Testis (tissue), 3 donors: Measurements from ENCODE around the gene TBX1. TPM values are rescaled to one million over a fixed set of nuclear protein-coding genes. Genes with fewer than 3 reads are reported as not detected.

Source experiments
- DNase-seq: peaks from one replicate; pipeline ENCODE4 v3.0.0-alpha.2; 2019
- H3K27ac ChIP-seq, 2 donors: fragments of 200-600 bp; sonication (generic); one replicate each; pipeline ENCODE4 v1.5.1; 2019
- H3K27me3 ChIP-seq: fragments of 200-600 bp; sonication (generic); one replicate; pipeline ENCODE4 v1.5.1; 2019
- H3K36me3 ChIP-seq: fragments of 200-600 bp; sonication (generic); one replicate; pipeline ENCODE4 v1.5.1; 2017; ENCODE audit warnings: low read depth; ENCODE audit errors: missing control alignments
- H3K4me1 ChIP-seq: fragments of 200-600 bp; sonication (generic); one replicate; pipeline ENCODE4 v1.5.1; 2019
- H3K4me3 ChIP-seq, 2 donors: fragments of 200-600 bp; sonication (generic); one replicate each; pipeline ENCODE4 v1.5.1; 2017 to 2019
- H3K9me3 ChIP-seq: fragments of 200-600 bp; sonication (generic); one replicate; pipeline ENCODE4 v1.5.1; 2017
- POLR2A ChIP-seq: fragments of 450-650 bp; IDR thresholded peaks from one replicate; pipeline ENCODE4 v1.6.1; 2017; ENCODE audit warnings: antibody characterized with exemption, mild to moderate bottlenecking, moderate library complexity
- WGBS, 2 donors: methylation state at CpG; one replicate each; pipeline ENCODE4 v1.1.5; 2018; 5-methylcytosine and 5-hydroxymethylcytosine counted together
- intact Hi-C: fragments of 100-400 bp; cut with DNase I; formaldehyde crosslinking; loops from one replicate; pipeline ENCODE4 v1.15.1; 2023; ENCODE audit warnings: low total_unique reads
- polyA plus RNA-seq: library from polyadenylated mRNA; stranded (reverse); fragments of 350-450 nt; fragmentation: Illumina TruSeq; extraction: RNeasy Lipid Tissue Mini Kit (QIAGEN cat#74804); gene quantifications from one replicate; pipeline ENCODE4 v1.2.3, GENCODE V29; 2014; ENCODE audit warnings: low read depth, low replicate concordance; ENCODE audit not compliant: insufficient read depth
- total RNA-seq, 2 donors: library from RNA; depleted of rRNA; stranded (reverse); fragments of >200 nt; gene quantifications; one replicate each; pipeline ENCODE4 v1.2.3, GENCODE V29; 2016
- TF ChIP-seq, protein P1 (sequence below), 3 experiments: fragments of 450-650 bp in 2 of 3; fragments of 200-600 bp in 1 of 3; sonication (generic) in 1 of 3; IDR thresholded peaks; one replicate each; pipeline ENCODE4 v1.5.1; 2016 to 2019; ENCODE audit warnings: antibody characterized with exemption in 3 of 3, mild to moderate bottlenecking in 2 of 3, moderate library complexity in 1 of 3

Gene TBX1
- total and polyA plus RNA-seq, 3 donors from 2014 or later, result 18.1 to 43.4 (median 23.3) TPM

DNA sequence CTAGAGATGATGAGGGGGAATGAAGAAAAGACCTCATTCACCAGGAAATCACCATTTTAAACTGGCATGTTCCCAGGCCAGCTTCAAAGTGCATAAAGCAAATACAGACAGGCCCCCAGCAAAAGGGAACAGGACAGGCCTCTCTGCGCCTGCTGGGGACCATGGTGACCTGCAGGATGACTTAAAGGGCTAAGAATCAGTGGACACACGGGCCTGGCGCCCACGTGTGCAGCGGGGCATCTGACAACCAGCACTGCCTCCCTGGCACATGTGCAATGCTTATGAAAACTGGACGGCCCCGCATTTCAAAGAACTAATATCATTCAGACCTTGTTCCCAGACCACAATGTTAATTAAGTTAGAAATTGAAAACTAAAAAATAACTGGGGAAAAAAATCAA lies 35.6 kb downstream of the TBX1 start:
- no peaks in the 10 kb centered on the region for H3K27me3 ChIP-seq
- no peak overlapping the region for H3K4me3 ChIP-seq
- whole genome bisulfite sequencing, 2 donors, result 87 to 93% methylated on average over 7 of the region's 7 CpGs
- DNase-seq, result no peak
- no peaks in the 10 kb centered on the region for H3K36me3 ChIP-seq
- no peak overlapping the region for H3K27ac ChIP-seq
- TF ChIP-seq, protein P1, sequence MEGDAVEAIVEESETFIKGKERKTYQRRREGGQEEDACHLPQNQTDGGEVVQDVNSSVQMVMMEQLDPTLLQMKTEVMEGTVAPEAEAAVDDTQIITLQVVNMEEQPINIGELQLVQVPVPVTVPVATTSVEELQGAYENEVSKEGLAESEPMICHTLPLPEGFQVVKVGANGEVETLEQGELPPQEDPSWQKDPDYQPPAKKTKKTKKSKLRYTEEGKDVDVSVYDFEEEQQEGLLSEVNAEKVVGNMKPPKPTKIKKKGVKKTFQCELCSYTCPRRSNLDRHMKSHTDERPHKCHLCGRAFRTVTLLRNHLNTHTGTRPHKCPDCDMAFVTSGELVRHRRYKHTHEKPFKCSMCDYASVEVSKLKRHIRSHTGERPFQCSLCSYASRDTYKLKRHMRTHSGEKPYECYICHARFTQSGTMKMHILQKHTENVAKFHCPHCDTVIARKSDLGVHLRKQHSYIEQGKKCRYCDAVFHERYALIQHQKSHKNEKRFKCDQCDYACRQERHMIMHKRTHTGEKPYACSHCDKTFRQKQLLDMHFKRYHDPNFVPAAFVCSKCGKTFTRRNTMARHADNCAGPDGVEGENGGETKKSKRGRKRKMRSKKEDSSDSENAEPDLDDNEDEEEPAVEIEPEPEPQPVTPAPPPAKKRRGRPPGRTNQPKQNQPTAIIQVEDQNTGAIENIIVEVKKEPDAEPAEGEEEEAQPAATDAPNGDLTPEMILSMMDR (IDR thresholded peaks at IDR 0.05), result no peak
- TF ChIP-seq POLR2A, result no peak
- H3K9me3 ChIP-seq, result no peaks in the 10 kb centered on the region
- intact Hi-C loops, result no loop called here
- H3K4me1 ChIP-seq, result no peaks in the 10 kb centered on the region

DNA sequence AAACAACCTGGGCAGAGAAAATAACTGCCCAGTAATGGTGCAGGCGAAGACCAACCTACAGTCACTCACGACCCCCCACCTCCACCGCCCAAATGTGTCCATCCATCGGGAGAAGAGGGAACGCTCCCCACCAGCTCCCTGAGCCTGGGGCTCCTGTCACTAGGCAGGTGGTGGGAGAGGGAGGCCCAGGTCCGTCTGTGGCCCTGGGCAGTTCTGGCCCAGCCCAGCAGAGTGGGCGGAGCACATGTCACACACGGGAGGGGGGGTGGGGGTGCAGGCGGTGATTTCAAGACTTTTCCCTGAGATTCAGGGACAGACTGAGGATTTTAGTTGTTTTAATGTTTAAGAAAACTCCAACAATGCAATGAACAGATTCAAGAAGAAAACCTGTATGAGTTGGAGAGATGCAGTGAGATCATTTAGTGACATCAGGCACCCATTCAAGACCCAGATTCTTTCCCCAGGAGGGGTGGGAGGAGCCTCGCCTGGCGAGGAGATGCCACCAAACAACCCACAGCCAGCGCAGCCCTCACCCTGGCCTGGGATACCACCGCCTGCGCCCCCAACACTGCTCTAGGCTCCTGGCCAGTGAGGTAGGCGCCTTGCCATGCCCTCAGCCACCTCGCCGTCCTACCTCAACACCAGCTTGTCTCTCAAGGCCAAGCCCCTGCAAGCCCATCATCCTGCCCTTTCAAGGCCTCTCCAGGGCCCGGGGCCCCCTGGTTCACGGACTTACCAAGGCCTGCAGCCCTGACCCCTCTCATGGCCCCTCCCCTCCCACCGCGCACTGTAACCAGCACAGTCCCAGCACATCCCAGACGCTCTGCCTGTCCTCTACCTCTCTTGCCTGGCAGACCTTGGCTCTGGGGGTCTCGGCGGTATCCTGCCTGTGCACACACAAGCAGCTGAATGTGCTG lies 36.8 kb downstream of the TBX1 start:
- Histone ChIP-seq H3K9me3 (no peaks in the 10 kb centered on the region), H3K4me1 (no peaks in the 10 kb centered on the region), H3K27ac (no peak overlapping the region), H3K27me3 (no peaks in the 10 kb centered on the region), H3K36me3 (no peaks in the 10 kb centered on the region), H3K4me3 (no peak overlapping the region)
- WGBS, 2 donors, result 83 to 85% methylated on average over 23 to 24 of the region's 24 CpGs
- no peak for DNase-seq
- no peak for TF ChIP-seq POLR2A
- TF ChIP-seq, protein P1 (IDR thresholded peaks at IDR 0.05), result no peak
- intact Hi-C loops, result no loop called here

DNA sequence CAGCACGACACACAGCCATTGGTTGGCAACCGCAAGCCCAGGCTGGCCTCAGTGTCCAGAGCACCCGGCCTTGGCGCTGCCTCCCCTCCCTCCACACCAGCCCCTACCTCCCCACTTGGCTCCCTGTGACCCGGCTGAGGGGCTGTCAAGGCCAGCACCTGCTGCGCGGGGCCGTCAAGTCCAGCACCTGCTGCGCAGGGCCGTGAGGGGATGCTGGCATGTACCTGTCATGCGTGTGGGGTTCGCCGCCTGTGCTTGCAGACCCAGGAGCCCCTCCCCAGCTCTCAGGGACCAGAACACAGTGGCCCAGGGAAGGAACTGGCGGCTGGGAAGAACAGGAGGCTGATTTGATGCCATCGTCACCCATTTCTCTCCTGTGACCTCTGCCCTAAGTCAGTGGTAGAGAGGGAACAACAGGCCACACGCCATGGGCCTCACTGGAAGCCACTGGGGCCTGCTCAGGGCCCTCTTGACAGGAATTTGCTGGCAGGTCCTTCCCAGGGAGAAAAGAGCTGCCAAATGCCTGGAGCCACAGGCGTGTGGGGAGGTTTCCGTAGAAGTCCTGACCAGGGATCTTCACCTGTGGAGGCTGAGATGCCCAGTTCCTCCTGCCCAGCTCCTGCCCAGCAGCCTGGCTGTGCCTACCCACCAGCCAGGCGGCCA lies 37.6 kb downstream of the TBX1 start:
- 92 to 97% methylated on average over 9 to 19 of the region's 19 CpGs for WGBS, 2 donors
- TF ChIP-seq, protein P1 (IDR thresholded peaks at IDR 0.05), result no peak
- no peak for TF ChIP-seq POLR2A
- no peak overlapping the region for H3K4me3 ChIP-seq
- H3K27me3 ChIP-seq, result no peaks in the 10 kb centered on the region
- H3K4me1 ChIP-seq, result no peaks in the 10 kb centered on the region
- no peaks in the 10 kb centered on the region for H3K36me3 ChIP-seq
- no peaks in the 10 kb centered on the region for H3K9me3 ChIP-seq
- H3K27ac ChIP-seq, result no peak overlapping the region
- DNase-seq, result no peak
- intact Hi-C loops, result no loop called here

DNA sequence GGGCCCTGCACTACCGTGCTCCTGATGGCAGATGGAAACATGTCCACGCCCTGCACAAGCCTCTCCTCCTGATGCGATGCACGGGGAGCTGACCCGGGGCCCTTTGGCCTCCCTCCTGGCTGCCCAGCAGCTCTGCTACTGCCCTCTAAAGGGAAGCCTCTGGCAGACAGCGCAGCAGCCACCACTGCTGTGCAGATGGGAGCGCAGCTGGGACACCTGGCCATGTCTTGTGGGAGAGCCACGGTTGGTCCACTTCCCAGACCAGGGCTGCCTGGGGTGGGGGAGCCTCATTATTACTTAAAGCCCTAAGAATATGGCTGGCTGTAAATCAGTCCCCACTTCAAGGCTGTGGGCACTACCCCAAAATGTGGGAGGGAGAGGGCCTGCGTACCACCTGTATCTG lies 38.3 kb downstream of the TBX1 start:
- 78% methylated on average over 9 of the region's 9 CpGs; no CpG with 5 or more reads in 1 of the 2 donors for WGBS, 2 donors
- intact Hi-C loops, result no loop called here
- Histone ChIP-seq H3K27ac (no peak overlapping the region), H3K4me1 (no peaks in the 10 kb centered on the region), H3K27me3 (no peaks in the 10 kb centered on the region), H3K36me3 (no peaks in the 10 kb centered on the region), H3K9me3 (no peaks in the 10 kb centered on the region), H3K4me3 (no peak overlapping the region)
- DNase-seq, result no peak
- TF ChIP-seq POLR2A, result no peak
- TF ChIP-seq, protein P1 (IDR thresholded peaks at IDR 0.05), result no peak
